NCI-H1694 treated with DMSO at 0.1 percent for 48 hours (cell line): Measurements from ENCODE around the gene POLR3E.
A peak's percentile ranks its signal among the peaks of the same experiment; 100 is the strongest.
"Not testable (repeated sequence)": the region's sequence is repeated elsewhere in the genome, so short reads cannot be mapped to it uniquely, and the experiment has no call there.

ENCODE experiments used
- DNase-seq: peaks from one replicate; lab custom pipeline; 2025; lab: John Stamatoyannopoulos, UW

POLR3E gene

GRCh38 chr16:22335668-22336246 is 38.5 kb downstream of the POLR3E start:
- no peak for DNase-seq

GRCh38 chr16:22336581-22336980 is 39.4 kb downstream of the POLR3E start:
- no peak for DNase-seq

GRCh38 chr16:22337045-22337444 is 39.8 kb downstream of the POLR3E start:
- DNase-seq = no peak

- DNase-seq = no peak
Measured at GRCh38 chr16:22337849-22338635, 40.8 kb downstream of the POLR3E start.

- DNase-seq = no peak
Measured at GRCh38 chr16:22340945-22341344, 43.7 kb downstream of the POLR3E start.

- no peak for DNase-seq
Measured at GRCh38 chr16:22342082-22342481, 44.9 kb downstream of the POLR3E start.

GRCh38 chr16:22346483-22346882 is 49.3 kb downstream of the POLR3E start:
- no peak for DNase-seq

- DNase-seq = peak; percentile 18
Measured at GRCh38 chr16:22347100-22347820, 50.1 kb downstream of the POLR3E start.

- no peak for DNase-seq
Measured at GRCh38 chr16:22348291-22348690, 51.1 kb downstream of the POLR3E start.

GRCh38 chr16:22351017-22351416 is 53.8 kb downstream of the POLR3E start:
- DNase-seq = not testable (repeated sequence)

- DNase-seq = no peak
Measured at GRCh38 chr16:22352140-22352539, 54.9 kb downstream of the POLR3E start.

GRCh38 chr16:22352723-22353122 is 55.5 kb downstream of the POLR3E start:
- no peak for DNase-seq

- no peak for DNase-seq
Measured at GRCh38 chr16:22353191-22353919, 56.1 kb downstream of the POLR3E start.

GRCh38 chr16:22353933-22354541 is 56.8 kb downstream of the POLR3E start:
- DNase-seq = no peak

- no peak for DNase-seq
Measured at GRCh38 chr16:22355487-22355908, 58.3 kb downstream of the POLR3E start.

GRCh38 chr16:22356930-22357634 is 59.9 kb downstream of the POLR3E start:
- no peak for DNase-seq

GRCh38 chr16:22357635-22357971 is 60.4 kb downstream of the POLR3E start:
- DNase-seq = no peak

- no peak for DNase-seq
Measured at GRCh38 chr16:22358000-22358399, 60.8 kb downstream of the POLR3E start.

GRCh38 chr16:22359679-22360078 is 62.5 kb downstream of the POLR3E start:
- no peak for DNase-seq

GRCh38 chr16:22360963-22361659 is 63.9 kb downstream of the POLR3E start:
- no peak for DNase-seq

GRCh38 chr16:22364241-22364640 is 67.0 kb downstream of the POLR3E start:
- DNase-seq = no peak
